Mesodermal cell (in vitro differentiated cells): ENCODE data around the gene CAVIN4.

Experiments
- H3K27ac ChIP-seq: 2 replicates; pipeline ENCODE4 v1.7.0; 2013; ENCODE audit warnings: mild to moderate bottlenecking, low read depth, low read length, moderate library complexity; ENCODE audit not compliant: severe bottlenecking
- H3K36me3 ChIP-seq: 2 replicates; pipeline ENCODE4 v1.7.1; 2013; ENCODE audit warnings: mild to moderate bottlenecking, low read length, moderate library complexity; ENCODE audit not compliant: control insufficient read depth, insufficient read depth
- H3K4me1 ChIP-seq: one replicate; pipeline ENCODE4 v1.7.1; 2013; ENCODE audit warnings: mild to moderate bottlenecking, low read length; ENCODE audit not compliant: insufficient read depth, control insufficient read depth, poor library complexity, severe bottlenecking
- H3K4me3 ChIP-seq: 2 replicates; pipeline ENCODE4 v1.7.0; 2013; ENCODE audit warnings: low read length, control low read depth, mild to moderate bottlenecking; ENCODE audit not compliant: insufficient read depth, poor library complexity, severe bottlenecking; ENCODE audit errors: extremely low read depth
- H3K9me3 ChIP-seq: 2 replicates; pipeline ENCODE4 v1.7.1; 2013; ENCODE audit warnings: mild to moderate bottlenecking, low read length, moderate library complexity; ENCODE audit not compliant: control insufficient read depth
- WGBS, 2 experiments: methylation state at CpG; one replicate each; pipeline ENCODE4 v1.1.5; 2013; ENCODE audit warnings: missing lambda C conversion rate in 2 of 2; ENCODE audit not compliant: insufficient coverage in 2 of 2; 5-methylcytosine and 5-hydroxymethylcytosine counted together

The CAVIN4 gene

GRCh38 chr9:100619194-100619593 is 41.3 kb downstream of the CAVIN4 start:
- 61 to 67% methylated on average over 3 to 5 of the region's 5 CpGs for WGBS, 2 experiments
- Histone ChIP-seq H3K4me1 (no peaks in the 10 kb centered on the region), H3K9me3 (no peaks in the 10 kb centered on the region), H3K36me3 (no peaks in the 10 kb centered on the region), H3K4me3 (no peak overlapping the region), H3K27ac (no peak overlapping the region)

GRCh38 chr9:100619665-100620064 is 41.8 kb downstream of the CAVIN4 start:
- no peaks in the 10 kb centered on the region for H3K36me3 ChIP-seq
- 76 to 92% methylated on average over 5 of the region's 5 CpGs for WGBS, 2 experiments
- no peak overlapping the region for H3K4me3 ChIP-seq

GRCh38 chr9:100623969-100624368 is 46.1 kb downstream of the CAVIN4 start:
- Histone ChIP-seq H3K27ac (no peak overlapping the region), H3K4me3 (no peak overlapping the region), H3K36me3 (no peaks in the 10 kb centered on the region), H3K4me1 (no peaks in the 10 kb centered on the region), H3K9me3 (no peaks in the 10 kb centered on the region)
- WGBS, 2 experiments: no CpG with 5 or more reads among the region's 1 CpG

More at GRCh38 chr9:100619665-100620064, 41.8 kb downstream of the CAVIN4 start:
- Histone ChIP-seq H3K27ac (no peak overlapping the region), H3K4me1 (no peaks in the 10 kb centered on the region), H3K9me3 (no peaks in the 10 kb centered on the region)

GRCh38 chr9:100626949-100627348 is 49.1 kb downstream of the CAVIN4 start:
- Histone ChIP-seq H3K4me1 (no peaks in the 10 kb centered on the region), H3K36me3 (no peaks in the 10 kb centered on the region), H3K9me3 (no peaks in the 10 kb centered on the region), H3K27ac (no peak overlapping the region), H3K4me3 (no peak overlapping the region)
- WGBS, 2 experiments: no CpG with 5 or more reads among the region's 1 CpG

- no peaks in the 10 kb centered on the region for H3K4me1 ChIP-seq
These were observed 59.9 kb downstream of the CAVIN4 start for GRCh38 chr9:100637787-100638186.

More at GRCh38 chr9:100637787-100638186, 59.9 kb downstream of the CAVIN4 start:
- Histone ChIP-seq H3K9me3 (no peaks in the 10 kb centered on the region), H3K27ac (no peak overlapping the region), H3K36me3 (no peaks in the 10 kb centered on the region), H3K4me3 (no peak overlapping the region)
- 33 to 48% methylated on average over 3 to 5 of the region's 6 CpGs for WGBS, 2 experiments
